IPS DF 4.7 (cell line): ENCODE results near the gene TMEM116.

Experiments used
- DNase-seq: peaks from one replicate; pipeline ENCODE4 v3.0.0-alpha.2; 2013; ENCODE audit warnings: low spot score; ENCODE audit errors: extremely low read depth

TMEM116 gene

DNA sequence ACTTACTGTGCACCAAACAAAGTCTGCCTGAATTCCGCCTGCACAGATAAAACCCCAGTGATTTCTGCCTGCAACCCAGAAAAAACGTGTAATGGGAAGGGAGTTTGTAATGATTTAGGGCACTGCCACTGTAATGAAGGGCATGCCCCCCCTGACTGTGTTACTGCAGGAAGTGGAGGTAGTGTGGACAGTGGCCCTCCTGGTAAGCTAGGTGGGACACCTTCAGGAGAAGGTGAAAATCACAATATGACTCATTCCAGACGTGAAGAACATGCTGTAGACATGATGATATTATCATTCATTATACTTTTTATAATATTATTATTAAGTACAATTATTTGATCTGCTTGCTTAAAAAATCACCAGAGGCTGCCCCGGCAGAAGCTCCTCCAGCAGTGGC, 111.8 kb downstream of the TMEM116 start:
- DNase-seq, result no peak

DNA sequence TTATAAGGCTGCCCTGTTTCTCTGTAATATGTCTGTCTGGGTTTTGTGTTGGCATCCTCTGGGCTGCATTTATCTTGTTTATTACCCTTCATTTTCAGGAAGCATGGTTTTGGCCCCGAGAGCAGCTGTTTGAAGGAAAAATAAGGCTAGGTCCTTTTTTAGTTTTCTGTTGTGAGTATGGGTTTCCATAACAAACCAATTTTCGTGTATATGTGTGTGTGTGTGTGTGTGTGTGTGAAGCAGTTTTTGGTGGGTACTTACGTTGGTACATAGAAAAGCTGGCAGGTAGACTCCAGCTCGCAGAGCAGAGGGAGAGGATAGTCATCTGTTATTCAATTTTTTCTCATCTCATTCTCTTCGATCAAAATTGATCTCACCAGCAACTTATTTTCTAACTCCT, 118.4 kb downstream of the TMEM116 start:
- no peak for DNase-seq

GRCh38 chr12:111893287-111893686, 119.7 kb downstream of the TMEM116 start:
- DNase-seq, result no peak

DNA sequence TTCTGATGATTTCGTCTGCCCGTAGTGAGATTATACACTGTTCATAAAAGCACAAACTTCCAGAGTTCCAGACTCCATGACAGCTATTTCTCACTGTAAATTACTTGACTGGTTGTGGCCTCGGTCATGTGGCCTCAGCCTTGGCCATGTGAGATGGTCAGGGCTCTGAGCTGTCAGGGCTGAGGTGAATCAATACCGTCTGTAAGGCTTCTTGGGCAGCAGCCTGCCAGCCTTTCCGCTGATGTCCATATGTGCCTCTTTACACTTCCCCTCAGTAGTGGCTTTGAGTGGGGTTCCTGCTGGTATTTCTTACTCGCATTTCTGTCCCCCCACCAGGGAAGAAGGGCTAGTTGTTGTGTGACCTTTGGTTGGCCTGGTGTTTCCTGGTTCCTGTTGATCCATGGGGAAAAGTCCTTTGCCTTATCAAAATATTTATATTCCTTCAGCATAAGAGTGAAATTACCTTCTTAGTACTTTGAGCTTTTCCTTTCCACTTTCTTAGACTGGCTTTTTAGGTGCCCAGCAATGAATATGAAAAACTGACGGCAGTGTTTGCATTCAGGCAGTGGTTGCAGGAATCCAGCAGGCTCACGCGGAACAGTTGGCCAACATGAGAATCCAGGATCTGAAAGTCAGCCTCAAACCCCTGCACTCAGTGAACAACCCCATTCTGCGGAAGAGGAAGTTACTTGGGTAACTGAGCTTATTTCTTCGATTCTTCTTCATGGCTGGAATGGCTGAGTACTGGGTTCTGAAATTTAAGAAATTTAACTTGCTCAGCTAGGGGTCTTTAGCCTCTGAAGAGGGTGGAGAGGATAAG, 124.8 kb downstream of the TMEM116 start:
- DNase-seq, result no peak

GRCh38 chr12:111886662-111887545, 126.1 kb downstream of the TMEM116 start:
- DNase-seq, result no peak

DNA sequence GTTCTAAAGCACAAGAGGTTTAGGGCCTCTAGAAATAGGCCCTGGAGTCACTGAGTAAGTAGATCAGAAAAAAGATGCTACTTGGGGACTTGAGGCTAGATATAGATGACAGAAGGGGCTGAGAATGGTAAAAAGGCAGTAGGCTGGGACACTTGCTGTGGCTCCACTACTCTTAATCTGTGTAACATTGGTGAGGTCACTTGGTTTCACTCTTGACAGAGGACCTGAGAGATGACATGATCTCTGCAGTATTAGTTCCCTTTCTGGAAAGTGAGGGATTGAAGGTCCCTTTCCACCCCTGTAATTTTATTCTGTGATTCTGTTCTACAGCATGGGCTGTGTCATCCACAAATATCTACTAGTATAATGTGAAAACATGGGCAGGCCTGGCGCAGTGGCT, 131.2 kb downstream of the TMEM116 start:
- no peak for DNase-seq
